ENCODE results near the gene MRM3. TPM values are rescaled to one million over a fixed set of nuclear protein-coding genes. Genes with fewer than 3 reads are reported as not detected.
"Not testable (repeated sequence)": the region's sequence is repeated elsewhere in the genome, so short reads cannot be mapped to it uniquely, and the experiment has no call there.

MRM3 gene
- total RNA-seq, 1 donor from 2014 or later: 7.2 TPM

- H3K4me1 Mint-ChIP-seq (ENCODE audit: low read depth): peaks cover 9% of the 10 kb centered on the region
- H3K36me3 Mint-ChIP-seq (ENCODE audit: low read depth): peaks cover 12% of the 10 kb centered on the region
- no peak overlapping the region for H3K4me3 Mint-ChIP-seq (ENCODE audit: unreplicated experiment)
- H3K27ac Mint-ChIP-seq (ENCODE audit: unreplicated experiment): no peak overlapping the region
- no peak for DNase-seq (ENCODE audit: low spot score)
- TF ChIP-seq CTCF (IDR thresholded peaks at IDR 0.05): no peak
- no peaks in the 10 kb centered on the region for H3K27me3 Mint-ChIP-seq (ENCODE audit: low read depth)
- no peaks in the 10 kb centered on the region for H3K9me3 Mint-ChIP-seq (ENCODE audit: low read depth)
Measured at GRCh38 chr17:804541-805435, 22.6 kb downstream of the MRM3 start.

- not testable (repeated sequence) for DNase-seq (ENCODE audit: low spot score); H3K9me3 Mint-ChIP-seq (ENCODE audit: low read depth); H3K4me3 Mint-ChIP-seq (ENCODE audit: unreplicated experiment); H3K27ac Mint-ChIP-seq (ENCODE audit: unreplicated experiment); H3K27me3 Mint-ChIP-seq (ENCODE audit: low read depth)
- H3K36me3 Mint-ChIP-seq (ENCODE audit: low read depth): peaks cover 10% of the 10 kb centered on the region
- H3K4me1 Mint-ChIP-seq (ENCODE audit: low read depth): peaks cover 11% of the 10 kb centered on the region
Measured at GRCh38 chr17:805886-806285, 23.7 kb downstream of the MRM3 start.

- no peak for TF ChIP-seq CTCF (IDR thresholded peaks at IDR 0.05)
- Mint-ChIP-seq H3K9me3 (ENCODE audit: low read depth) (no peaks in the 10 kb centered on the region), H3K36me3 (ENCODE audit: low read depth) (peaks cover 11% of the 10 kb centered on the region), H3K4me3 (ENCODE audit: unreplicated experiment) (no peak overlapping the region), H3K27ac (ENCODE audit: unreplicated experiment) (no peak overlapping the region), H3K27me3 (ENCODE audit: low read depth) (no peaks in the 10 kb centered on the region), H3K4me1 (ENCODE audit: low read depth) (peaks cover 13% of the 10 kb centered on the region)
- no peak for DNase-seq (ENCODE audit: low spot score)
Measured at GRCh38 chr17:806346-806745, 24.2 kb downstream of the MRM3 start.

- no peak for DNase-seq (ENCODE audit: low spot score)
- Mint-ChIP-seq H3K27ac (ENCODE audit: unreplicated experiment) (no peak overlapping the region), H3K36me3 (ENCODE audit: low read depth) (peaks cover 9% of the 10 kb centered on the region), H3K4me1 (ENCODE audit: low read depth) (peaks cover 8% of the 10 kb centered on the region), H3K4me3 (ENCODE audit: unreplicated experiment) (no peak overlapping the region), H3K9me3 (ENCODE audit: low read depth) (no peaks in the 10 kb centered on the region), H3K27me3 (ENCODE audit: low read depth) (no peaks in the 10 kb centered on the region)
- no peak for TF ChIP-seq CTCF (IDR thresholded peaks at IDR 0.05)
Measured at GRCh38 chr17:806781-807522, 24.8 kb downstream of the MRM3 start.

- Mint-ChIP-seq H3K9me3 (ENCODE audit: low read depth) (no peaks in the 10 kb centered on the region), H3K4me1 (ENCODE audit: low read depth) (peaks cover 4% of the 10 kb centered on the region), H3K36me3 (ENCODE audit: low read depth) (peaks cover 15% of the 10 kb centered on the region), H3K4me3 (ENCODE audit: unreplicated experiment) (no peak overlapping the region), H3K27me3 (ENCODE audit: low read depth) (no peaks in the 10 kb centered on the region), H3K27ac (ENCODE audit: unreplicated experiment) (no peak overlapping the region)
- TF ChIP-seq CTCF (IDR thresholded peaks at IDR 0.05): no peak
- DNase-seq (ENCODE audit: low spot score): no peak
Measured at GRCh38 chr17:807523-808294, 25.6 kb downstream of the MRM3 start.

All from chondrocyte (in vitro differentiated cells).